Measurements from ENCODE around the gene HBP1.

GRCh38 chr7:107151538-107151937 is 17.3 kb upstream of the HBP1 start:
- TF ChIP-seq CTCF (IDR thresholded peaks at IDR 0.05) (no peak), EZH2phosphoT487 (IDR thresholded peaks at IDR 0.05) (no peak)
